GM19395 (cell line): ENCODE measurements around the gene VWA3B.
"Not testable (repeated sequence)": the region's sequence is repeated elsewhere in the genome, so short reads cannot be mapped to it uniquely, and the experiment has no call there.

Source experiments
- ATAC-seq: cut with Tn5 transposase; IDR thresholded peaks from one replicate; pipeline ENCODE4 v1.9.1; 2021; ENCODE audit warnings: mild to moderate bottlenecking, moderate library complexity; ENCODE audit not compliant: unreplicated experiment

VWA3B gene

DNA sequence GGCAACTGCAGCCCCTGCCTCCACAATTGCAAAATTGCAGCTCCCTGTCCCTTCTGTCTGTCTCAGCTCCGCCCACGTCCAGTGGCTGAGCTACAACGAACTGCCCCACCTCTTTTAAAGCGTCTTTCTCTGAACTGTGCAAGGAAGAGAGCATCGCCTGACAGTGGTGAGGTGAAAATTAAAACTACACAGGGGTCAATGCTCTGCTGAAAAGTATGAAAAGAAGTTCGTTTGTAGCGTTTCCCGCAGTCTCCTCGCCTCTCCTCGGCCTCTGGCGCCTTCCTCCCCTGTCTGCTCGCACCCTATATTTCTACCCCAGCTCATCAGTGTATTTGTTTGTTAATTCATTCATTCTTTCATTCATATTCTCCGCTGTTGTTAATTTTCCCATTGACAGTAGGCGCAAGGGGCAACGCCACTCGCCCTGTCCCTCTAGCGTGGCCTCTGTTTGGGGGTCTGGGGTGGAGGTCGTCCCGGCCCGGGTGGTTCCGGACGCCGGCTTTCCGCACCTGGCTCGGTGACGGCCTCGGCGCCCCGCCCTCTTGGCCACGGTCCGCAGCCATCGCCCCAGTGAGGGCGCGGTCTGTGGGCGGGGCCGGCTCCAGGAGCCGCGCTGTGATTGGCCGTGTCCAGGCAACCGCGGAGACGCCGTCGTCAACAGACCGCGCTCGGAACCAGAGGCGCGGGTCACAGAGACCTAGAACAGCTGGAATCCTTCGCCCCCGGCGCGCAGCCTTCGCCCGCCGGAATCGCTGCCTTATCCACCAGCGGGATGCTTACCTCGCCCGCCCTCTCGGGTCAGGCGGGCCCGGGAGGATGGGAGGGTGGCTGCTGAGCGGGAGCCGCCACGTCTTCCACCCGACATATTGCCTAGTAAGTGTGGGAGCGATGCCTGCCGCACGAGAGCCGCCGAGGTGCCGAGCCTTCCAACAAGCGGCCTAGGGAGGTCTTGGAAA, at the start of gene VWA3B:
TSS of gene VWA3B (plus strand) at position 677 of the 956 bp plus-strand sequence. CDS start 5,926 bp downstream, outside the sequence.
- ATAC-seq = peak; percentile 89

DNA sequence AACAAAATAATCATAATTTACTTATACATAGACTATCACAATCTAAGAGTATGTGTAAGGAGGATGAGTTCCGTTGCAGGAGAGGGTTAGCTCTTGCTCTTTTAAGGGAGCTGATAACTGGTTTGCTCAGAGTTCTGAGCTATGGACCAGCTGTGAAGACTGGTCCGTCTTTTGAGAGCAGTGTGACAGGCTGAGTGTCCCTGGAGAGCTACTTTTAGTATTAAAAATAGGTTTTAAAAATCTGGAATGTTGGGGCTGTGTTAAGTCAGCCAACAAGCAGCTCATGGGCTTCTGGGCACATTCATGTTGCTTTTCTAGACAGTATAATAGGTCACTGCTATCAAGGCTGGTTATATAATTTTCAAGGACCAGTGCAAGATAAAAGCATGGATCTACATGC, 49.8 kb upstream of the VWA3B start:
- no peak for ATAC-seq

- ATAC-seq = no peak
Observed at GRCh38 chr2:98037666-98038336, 49.2 kb upstream of the VWA3B start.

DNA sequence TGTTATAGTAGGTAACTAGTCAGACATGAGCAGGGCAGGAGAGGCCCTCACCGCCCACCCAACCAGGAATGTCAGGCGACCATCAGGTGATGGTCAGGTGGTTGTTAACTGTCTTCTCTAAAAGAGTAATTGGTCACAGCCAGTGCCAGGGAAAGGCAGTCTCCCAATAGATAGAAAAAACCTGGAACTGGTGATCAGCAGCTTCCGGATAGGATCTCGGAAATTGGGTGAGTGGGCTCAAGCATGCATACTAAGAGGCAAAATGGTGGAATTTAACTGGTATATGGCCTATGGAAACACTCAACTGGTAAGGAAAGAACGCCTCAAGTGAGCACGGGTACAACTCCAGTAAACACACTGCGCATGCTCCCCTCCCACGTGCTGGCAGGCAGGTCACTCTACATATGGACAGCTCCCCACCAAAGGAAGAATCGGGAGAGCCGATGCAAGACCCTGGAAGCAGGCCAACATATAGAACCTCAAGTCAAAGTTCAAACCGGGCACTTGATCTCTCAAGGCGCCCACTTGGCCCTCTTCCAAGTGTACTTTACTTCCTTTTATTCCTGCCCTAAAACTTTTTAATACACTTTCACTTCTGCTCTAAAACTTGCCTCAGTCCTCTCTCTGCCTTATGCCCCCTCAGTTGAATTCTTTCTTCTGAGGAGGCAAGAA, 47.7 kb upstream of the VWA3B start:
- ATAC-seq = no peak

DNA sequence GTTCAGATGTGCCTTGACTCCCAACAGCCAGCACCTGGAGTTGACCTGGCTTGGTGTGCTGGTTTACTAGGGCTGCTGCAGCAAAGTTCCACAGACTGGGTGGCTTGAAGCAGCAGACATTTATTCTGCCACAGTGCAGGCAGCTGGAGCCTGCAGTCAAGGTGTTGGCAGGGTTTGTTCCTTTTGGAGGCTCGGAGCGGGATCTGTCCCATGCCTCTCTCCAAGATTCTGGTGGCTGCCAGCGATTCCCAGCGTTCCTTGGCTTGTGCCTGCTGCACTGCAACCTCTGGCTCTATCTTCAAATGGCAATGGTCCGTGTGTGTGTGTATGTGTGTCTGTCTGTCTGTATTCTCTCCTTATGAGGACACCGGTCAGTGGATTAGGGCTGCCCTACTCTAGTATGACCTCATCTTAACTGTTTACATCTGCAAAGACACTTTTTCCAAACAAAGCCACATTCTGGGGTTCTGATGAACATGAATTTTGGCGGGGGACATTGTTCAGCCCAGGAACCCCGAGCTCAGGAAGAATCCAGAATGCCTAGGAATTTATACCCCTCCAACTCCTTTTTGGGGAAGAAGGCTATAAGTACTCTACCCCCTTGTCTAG, 46.5 kb upstream of the VWA3B start:
- ATAC-seq = no peak

DNA sequence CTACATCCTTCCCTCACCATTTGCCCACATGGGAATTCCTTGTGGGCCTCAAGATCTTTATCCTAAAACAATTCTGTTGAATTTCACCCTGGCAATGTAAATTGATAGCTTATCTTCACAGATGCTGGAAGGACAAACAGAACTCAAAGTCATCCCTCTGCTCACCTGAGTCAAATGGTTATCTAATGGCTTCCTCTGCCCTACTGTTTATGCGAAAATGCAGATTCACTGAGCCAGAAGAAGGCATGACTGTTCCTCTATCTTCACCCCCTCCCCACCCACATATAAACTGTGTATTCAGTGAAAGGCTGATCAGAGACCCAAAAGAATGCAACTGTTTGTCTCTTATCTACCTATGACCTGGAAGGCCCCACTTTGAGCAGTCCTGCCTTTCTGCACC, 43.9 kb upstream of the VWA3B start:
- no peak for ATAC-seq

- ATAC-seq = not testable (repeated sequence)
Observed at GRCh38 chr2:98044730-98045129, 42.2 kb upstream of the VWA3B start.

- ATAC-seq = no peak
Observed at GRCh38 chr2:98050070-98050469, 36.9 kb upstream of the VWA3B start.

- no peak for ATAC-seq
Observed at GRCh38 chr2:98058191-98058975, 28.6 kb upstream of the VWA3B start.

DNA sequence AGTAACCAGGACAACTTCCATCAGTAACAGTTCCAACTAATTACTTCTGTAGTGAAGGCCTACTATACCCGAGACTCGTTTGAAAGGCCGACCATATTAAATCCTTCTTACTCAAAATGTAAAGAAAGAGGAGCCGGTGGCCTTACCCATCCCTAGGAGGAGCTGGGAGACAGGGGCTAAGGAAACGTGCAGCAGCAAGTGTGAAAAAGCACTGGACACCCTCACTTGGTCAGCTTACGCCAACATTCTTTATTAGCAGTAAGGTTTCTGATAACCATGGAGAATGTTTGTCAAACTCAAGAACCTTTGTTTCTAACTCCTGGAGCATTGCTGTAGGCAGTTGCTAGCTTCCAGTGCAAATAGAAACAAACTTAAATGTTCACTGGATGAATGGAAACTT, 26.7 kb upstream of the VWA3B start:
- no peak for ATAC-seq

GRCh38 chr2:98063291-98063854, 23.6 kb upstream of the VWA3B start:
- no peak for ATAC-seq

- no peak for ATAC-seq
Observed at GRCh38 chr2:98065808-98066207, 21.2 kb upstream of the VWA3B start.

GRCh38 chr2:98067160-98067559, 19.8 kb upstream of the VWA3B start:
- ATAC-seq = no peak

GRCh38 chr2:98070081-98070480, 16.9 kb upstream of the VWA3B start:
- no peak for ATAC-seq

DNA sequence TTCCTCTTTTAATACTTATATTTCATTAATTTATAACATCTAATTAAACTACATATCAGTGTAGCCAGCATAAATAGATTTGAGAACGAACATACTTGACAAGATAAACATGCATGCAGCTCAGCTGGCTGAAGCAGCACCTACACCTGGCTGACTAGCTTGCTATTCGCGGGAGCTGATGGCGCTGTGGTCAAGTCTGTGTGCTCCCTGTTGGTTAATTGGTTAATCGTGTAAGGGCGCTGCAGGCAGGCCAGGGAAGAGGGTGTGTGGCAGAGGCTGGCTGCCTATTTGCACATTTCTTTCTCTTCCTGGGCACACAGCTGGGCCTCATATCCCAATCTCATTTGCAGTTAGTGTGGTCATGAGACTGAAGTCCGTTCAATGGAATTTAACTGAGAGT, 14.5 kb upstream of the VWA3B start:
- no peak for ATAC-seq

GRCh38 chr2:98078701-98079100, 8.3 kb upstream of the VWA3B start:
- no peak for ATAC-seq

DNA sequence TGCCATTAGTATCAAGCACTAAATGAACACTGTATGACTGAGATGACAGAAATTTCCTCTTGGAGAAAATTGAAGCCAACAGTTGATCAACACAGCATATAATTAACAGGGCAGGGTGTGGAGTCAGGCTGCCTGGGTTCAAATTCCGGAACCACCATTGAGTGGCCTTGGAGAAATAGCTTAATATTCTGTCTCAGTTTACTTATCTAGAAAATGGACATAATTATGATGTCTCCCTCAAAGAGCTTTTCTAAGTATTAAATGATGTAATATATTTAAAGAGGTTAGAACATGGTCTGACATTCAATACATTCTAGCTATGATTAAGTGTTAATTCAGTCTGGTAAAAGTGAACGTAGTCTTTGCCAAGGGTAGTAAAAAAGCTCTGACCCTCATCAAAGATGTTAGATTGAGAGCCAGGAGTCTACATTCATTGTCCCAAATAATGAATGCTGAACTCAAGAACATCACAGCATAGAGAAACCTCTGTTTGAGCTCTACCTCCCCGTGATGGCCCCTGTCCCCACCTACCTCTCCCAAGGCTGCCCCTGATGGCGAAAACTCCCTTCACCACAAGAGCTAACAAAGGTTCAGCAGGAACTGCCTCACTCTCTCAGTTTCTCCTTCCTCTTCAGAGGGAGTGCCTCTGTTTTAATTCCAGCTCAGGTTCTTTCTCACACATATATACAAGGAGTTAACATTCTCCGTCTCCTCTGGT, 2.7 kb upstream of the VWA3B start:
- no peak for ATAC-seq

DNA sequence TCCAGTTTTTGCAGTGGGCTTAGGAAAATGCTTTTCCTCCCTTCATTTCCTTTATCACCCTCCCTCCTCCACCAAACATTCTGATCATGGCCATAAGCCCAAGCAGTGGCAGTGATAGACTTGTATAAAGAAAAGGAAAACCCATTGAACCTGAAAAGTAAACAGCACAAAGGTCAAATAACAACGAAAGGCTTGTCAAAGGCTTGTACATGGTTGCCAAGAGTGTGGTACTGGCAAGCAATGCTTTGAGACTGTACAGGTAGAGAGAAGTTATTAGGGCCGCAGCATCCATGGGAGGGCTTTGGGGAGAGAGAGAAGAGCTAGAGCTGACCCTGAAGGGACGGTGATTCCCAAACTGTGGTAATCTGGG, 2.1 kb upstream of the VWA3B start:
- ATAC-seq = no peak

DNA sequence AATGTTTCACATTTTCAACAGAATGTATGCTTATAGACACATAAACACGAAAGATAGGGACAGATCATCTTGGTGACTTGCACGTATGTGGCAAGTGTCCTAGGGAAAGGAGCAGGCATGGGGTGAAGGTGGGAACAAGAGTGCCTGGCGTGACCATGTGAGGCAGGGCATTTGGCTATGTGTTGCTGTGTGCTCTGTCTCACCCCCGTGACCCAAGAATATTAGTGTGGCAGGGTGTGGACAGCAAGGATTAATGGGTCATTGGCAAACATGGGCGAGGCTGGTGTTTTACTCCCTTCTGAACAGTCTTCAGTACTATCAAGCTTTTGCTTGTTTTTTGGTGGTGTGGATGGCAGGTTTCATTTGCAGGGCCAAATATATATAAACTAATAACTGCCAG, 1.3 kb upstream of the VWA3B start:
- no peak for ATAC-seq
